Measurements from ENCODE around the gene FOXJ2. TPM values are rescaled to one million over a fixed set of nuclear protein-coding genes. Genes with fewer than 3 reads are reported as not detected.
"Not testable (repeated sequence)": the region's sequence is repeated elsewhere in the genome, so short reads cannot be mapped to it uniquely, and the experiment has no call there.

The FOXJ2 gene
- total RNA-seq, 1 donor from 2014 or later, result 24.0 TPM

- Mint-ChIP-seq H3K27ac (ENCODE audit: unreplicated experiment) (peak overlapping the region; percentile 96), H3K9me3 (ENCODE audit: low read depth) (no peaks in the 10 kb centered on the region), H3K27me3 (ENCODE audit: low read depth) (no peaks in the 10 kb centered on the region), H3K36me3 (ENCODE audit: low read depth) (peaks cover 2% of the 10 kb centered on the region), H3K4me3 (ENCODE audit: unreplicated experiment) (peak overlapping the region; percentile 94), H3K4me1 (ENCODE audit: low read depth) (peaks cover 36% of the 10 kb centered on the region)
- no peak for DNase-seq (ENCODE audit: low spot score)
- no peak for TF ChIP-seq CTCF (IDR thresholded peaks at IDR 0.05)
These were observed 48.9 kb downstream of the FOXJ2 start for GRCh38 chr12:8081251-8081920.

- TF ChIP-seq CTCF (IDR thresholded peaks at IDR 0.05), result no peak
- no peak for DNase-seq (ENCODE audit: low spot score)
- peak overlapping the region; percentile 96 for H3K27ac Mint-ChIP-seq (ENCODE audit: unreplicated experiment)
- peak overlapping the region; percentile 94 for H3K4me3 Mint-ChIP-seq (ENCODE audit: unreplicated experiment)
- peaks cover 36% of the 10 kb centered on the region for H3K4me1 Mint-ChIP-seq (ENCODE audit: low read depth)
- no peaks in the 10 kb centered on the region for H3K27me3 Mint-ChIP-seq (ENCODE audit: low read depth)
- H3K36me3 Mint-ChIP-seq (ENCODE audit: low read depth), result peaks cover 2% of the 10 kb centered on the region
- H3K9me3 Mint-ChIP-seq (ENCODE audit: low read depth), result no peaks in the 10 kb centered on the region
These were observed 50.2 kb downstream of the FOXJ2 start for GRCh38 chr12:8082808-8083100.

- Mint-ChIP-seq H3K4me3 (ENCODE audit: unreplicated experiment) (peak overlapping the region; percentile 3), H3K4me1 (ENCODE audit: low read depth) (peaks cover 32% of the 10 kb centered on the region)
- not testable (repeated sequence) for H3K9me3 Mint-ChIP-seq (ENCODE audit: low read depth); H3K27ac Mint-ChIP-seq (ENCODE audit: unreplicated experiment); DNase-seq (ENCODE audit: low spot score); H3K36me3 Mint-ChIP-seq (ENCODE audit: low read depth); H3K27me3 Mint-ChIP-seq (ENCODE audit: low read depth)
These were observed 51.8 kb downstream of the FOXJ2 start for GRCh38 chr12:8084351-8084750.

GRCh38 chr12:8087666-8088065 lies 55.1 kb downstream of the FOXJ2 start:
- Mint-ChIP-seq H3K36me3 (ENCODE audit: low read depth) (peaks cover 18% of the 10 kb centered on the region), H3K4me1 (ENCODE audit: low read depth) (peaks cover 23% of the 10 kb centered on the region), H3K9me3 (ENCODE audit: low read depth) (no peaks in the 10 kb centered on the region), H3K27me3 (ENCODE audit: low read depth) (no peaks in the 10 kb centered on the region), H3K27ac (ENCODE audit: unreplicated experiment) (no peak overlapping the region), H3K4me3 (ENCODE audit: unreplicated experiment) (no peak overlapping the region)
- DNase-seq (ENCODE audit: low spot score), result no peak
- TF ChIP-seq CTCF (IDR thresholded peaks at IDR 0.05), result no peak

- Mint-ChIP-seq H3K36me3 (ENCODE audit: low read depth) (peaks cover 25% of the 10 kb centered on the region), H3K27ac (ENCODE audit: unreplicated experiment) (peak overlapping the region; percentile 28), H3K9me3 (ENCODE audit: low read depth) (no peaks in the 10 kb centered on the region), H3K4me1 (ENCODE audit: low read depth) (peaks cover 13% of the 10 kb centered on the region), H3K27me3 (ENCODE audit: low read depth) (no peaks in the 10 kb centered on the region), H3K4me3 (ENCODE audit: unreplicated experiment) (no peak overlapping the region)
- no peak for TF ChIP-seq CTCF (IDR thresholded peaks at IDR 0.05)
- DNase-seq (ENCODE audit: low spot score), result no peak
These were observed 56.1 kb downstream of the FOXJ2 start for GRCh38 chr12:8088574-8088973.

GRCh38 chr12:8089277-8089676 lies 56.8 kb downstream of the FOXJ2 start:
- H3K4me3 Mint-ChIP-seq (ENCODE audit: unreplicated experiment); H3K27me3 Mint-ChIP-seq (ENCODE audit: low read depth); H3K9me3 Mint-ChIP-seq (ENCODE audit: low read depth): not testable (repeated sequence)

More at GRCh38 chr12:8089277-8089676, 56.8 kb downstream of the FOXJ2 start:
- not testable (repeated sequence) for H3K27ac Mint-ChIP-seq (ENCODE audit: unreplicated experiment); DNase-seq (ENCODE audit: low spot score); H3K4me1 Mint-ChIP-seq (ENCODE audit: low read depth)
- peaks cover 28% of the 10 kb centered on the region for H3K36me3 Mint-ChIP-seq (ENCODE audit: low read depth)
